IPS DF 4.7 (cell line): ENCODE data around the gene SPEM2.
A peak's percentile ranks its signal among the peaks of the same experiment; 100 is the strongest.

Experiments
- DNase-seq: peaks from one replicate; pipeline ENCODE4 v3.0.0-alpha.2; 2013; ENCODE audit warnings: low spot score; ENCODE audit errors: extremely low read depth

Gene SPEM2

DNA sequence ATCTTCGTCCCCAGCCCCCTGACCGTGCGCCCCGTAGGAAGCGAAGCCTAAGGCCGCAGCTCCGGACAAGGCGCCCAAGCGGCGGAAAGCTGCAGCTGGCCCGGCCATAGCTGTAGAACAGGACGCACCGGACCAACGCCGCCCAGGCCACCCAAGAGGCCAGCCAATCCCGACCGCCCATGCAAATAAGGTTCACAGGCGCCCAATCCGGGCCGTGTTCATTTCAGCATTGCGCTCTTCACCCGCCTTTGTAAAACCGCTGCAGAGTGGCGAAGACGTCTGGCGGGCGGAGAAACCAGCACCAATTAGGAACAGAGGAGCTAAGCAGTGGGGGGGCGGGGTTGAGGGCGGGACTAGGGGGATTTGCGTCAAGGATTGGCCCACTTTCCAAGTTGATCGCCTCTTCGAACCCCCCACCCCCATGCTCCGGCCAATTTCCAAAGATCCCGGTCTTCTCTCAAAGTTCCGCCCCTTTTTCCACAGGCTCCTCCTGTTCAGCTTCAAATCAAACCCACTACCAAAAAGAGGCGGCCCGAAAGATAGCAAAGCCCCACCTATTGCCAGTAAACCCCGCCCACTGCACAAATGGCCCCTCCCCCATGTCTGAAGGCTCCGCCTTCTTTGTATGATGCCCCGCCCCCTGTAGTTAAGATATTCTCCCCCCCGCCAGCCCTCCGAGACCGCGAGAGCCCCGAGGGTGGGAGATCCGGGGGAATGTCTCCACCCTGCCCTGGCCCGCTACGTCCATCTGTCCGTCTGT lies 21.3 kb upstream of the SPEM2 start, which contains the start of gene TMEM256:
TSS of gene TMEM256 (minus strand) at position 121 of the 760 bp plus-strand sequence. CDS start at position 108, 13 bp downstream.
- DNase-seq, result peak; percentile 97

DNA sequence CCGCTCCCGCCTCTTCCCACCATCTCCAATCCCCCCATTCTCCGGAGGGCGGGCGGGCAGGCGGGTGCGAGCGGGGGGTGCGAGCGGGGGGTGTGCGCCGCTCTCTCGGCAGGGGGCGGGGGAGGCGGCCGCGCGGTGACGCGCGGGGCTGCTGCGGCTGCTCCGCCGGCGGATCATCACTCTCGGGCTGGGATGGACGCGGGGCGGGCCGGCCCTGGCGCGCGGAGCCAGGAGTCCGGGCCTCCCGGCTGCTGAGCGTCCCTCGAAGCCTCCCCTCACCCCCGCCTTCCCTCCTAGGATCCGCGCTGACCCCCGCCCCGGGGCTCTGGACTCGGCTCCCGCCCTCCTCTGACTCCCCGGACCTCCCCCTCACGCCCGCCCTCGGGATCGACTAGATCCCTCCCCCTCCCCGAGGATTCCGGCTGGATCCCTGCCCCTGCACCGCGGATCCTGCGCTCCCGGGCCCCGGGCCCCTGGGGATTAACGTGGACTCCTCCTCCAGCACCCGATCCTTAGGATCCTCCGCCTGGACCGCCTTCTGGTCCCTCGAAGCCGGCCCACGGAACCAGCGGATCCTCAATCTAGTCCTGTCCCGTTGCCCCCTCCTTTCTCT lies 20.6 kb upstream of the SPEM2 start:
- no peak for DNase-seq

DNA sequence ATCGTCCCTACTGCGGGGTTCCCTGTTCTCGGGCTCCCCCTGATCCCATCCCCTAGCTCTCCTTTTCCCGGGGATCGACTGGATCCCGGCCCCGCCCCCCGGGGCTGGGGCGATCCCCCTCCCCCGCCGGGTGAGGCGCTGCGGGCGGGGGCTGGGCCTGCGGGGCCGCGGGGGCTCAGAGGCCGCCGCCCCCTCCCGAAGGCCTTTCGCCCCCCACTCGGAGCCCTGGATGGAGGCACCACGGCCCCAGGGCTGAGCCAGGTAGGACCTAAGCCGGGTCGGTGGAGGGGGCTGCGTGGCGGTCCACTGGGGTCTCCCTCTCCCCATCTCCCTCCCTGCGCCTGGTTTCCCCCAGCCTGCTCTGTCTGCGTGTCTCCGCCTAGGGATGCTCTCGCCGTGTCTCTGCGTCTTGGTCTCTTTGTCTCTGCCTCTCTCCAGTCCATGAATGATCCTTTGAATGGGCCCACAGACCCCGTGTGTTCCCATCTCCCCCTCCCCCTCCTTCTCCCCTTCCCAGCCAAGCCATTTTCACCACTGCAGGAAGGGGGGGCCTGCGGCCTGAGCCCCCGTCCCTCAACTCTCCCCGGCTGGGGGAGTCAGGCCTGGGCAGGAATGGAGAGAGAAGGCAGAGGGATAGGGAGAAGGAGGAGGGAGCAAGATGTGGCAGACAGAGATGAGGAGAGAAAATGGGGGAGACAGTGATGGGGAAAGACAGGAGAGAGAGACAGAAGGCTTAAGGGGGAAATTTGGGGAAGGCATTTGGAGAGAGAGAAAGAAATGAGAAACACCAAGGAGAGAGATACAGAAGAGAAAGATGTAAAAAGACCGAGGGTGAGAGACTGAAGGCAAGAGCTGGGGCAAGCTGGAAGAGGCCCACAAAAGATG lies 19.8 kb upstream of the SPEM2 start:
- DNase-seq, result no peak

DNA sequence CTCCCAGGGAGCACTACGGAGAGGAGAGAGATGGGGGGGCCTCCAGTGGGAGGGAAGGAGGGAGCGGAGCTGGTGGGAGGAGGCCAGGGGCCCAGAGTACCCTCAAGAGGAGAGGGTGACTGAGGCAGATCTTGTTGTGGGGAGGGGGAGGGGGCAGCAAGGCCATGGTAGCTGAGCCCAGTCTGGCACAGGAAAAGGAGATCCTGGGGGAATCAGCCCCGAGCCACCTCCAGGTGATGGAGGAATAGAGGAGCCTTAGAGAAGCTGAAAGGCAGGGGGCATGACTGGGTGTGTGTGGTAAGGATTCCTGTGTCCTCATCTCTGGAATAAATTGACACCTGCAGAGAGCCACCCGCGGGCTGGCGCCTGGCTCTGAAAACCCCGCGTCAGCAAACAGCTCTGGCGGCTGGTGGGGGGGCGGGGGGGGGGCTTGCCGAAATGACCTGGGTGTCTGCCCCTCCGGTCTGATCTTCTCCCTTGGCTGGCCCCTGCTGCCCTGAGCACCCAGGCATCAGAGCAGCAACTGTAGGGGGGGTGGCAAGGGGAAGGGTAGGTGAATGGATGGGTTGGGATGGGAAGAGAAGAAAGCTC lies 19.1 kb upstream of the SPEM2 start:
- DNase-seq, result no peak

DNA sequence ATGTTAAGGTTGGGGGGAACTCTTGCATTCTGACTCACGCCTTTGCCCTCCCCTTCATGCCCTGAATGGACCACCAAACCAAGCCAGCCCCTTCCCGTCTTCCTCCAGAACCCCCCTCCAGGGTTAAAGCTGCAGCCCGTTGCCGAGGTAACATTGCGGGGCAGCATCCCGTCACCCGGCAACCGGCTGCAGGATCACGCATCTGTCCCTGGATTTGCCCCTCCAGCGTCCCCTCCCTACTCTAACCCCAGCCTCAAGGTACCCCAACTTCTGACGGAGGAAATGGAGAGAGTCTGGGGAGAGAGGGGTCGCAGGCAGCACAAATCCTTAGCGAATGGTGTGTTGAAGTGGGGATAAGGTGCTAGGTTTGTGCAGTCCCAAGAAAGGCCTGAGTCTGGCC lies 18.3 kb upstream of the SPEM2 start:
- no peak for DNase-seq

DNA sequence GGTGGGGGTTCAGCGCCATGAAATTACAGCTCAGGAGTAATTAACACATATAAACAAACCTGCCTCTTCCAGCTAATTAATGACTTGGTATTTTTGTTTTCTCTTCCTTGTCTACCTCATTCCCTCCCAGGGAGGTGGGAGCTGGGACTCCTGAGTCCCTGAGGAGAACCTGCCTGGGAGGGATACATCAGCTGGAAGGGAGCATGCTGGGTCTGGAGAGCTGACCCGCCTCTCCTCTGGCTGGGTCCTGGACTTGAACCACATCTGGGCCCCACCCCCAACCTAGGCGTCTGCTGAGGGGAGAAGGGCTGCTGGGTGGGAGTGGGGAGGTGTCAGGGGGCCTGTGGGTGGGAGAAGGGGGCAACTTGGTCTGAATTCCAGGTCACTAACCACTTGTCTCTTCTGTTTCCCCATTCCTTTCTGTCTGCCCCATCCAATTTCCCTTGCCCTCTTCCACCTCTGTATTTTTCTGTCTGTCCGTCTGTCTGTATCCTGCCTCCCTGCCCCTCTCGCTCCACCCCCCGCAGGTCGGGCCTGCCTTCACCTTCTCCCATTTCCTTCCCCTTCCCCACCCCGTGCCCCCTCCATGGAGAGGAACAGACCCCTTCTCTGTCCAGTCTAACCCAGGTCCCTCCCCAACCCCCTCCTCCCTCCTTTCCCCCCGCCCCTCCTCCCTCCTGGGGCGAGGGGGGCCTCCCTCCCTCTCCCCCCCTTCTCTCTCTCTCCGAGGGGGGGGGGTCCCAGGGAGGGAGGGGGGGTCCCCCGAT lies 17.7 kb upstream of the SPEM2 start, which contains the start of gene NLGN2:
TSS of gene NLGN2 (plus strand) at position 361 of the 767 bp plus-strand sequence. CDS start 411 bp downstream, outside the sequence.
- DNase-seq, result no peak

DNA sequence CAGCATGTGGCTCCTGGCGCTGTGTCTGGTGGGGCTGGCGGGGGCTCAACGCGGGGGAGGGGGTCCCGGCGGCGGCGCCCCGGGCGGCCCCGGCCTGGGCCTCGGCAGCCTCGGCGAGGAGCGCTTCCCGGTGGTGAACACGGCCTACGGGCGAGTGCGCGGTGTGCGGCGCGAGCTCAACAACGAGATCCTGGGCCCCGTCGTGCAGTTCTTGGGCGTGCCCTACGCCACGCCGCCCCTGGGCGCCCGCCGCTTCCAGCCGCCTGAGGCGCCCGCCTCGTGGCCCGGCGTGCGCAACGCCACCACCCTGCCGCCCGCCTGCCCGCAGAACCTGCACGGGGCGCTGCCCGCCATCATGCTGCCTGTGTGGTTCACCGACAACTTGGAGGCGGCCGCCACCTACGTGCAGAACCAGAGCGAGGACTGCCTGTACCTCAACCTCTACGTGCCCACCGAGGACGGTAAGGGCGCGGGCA lies 17.1 kb upstream of the SPEM2 start:
- DNase-seq, result no peak

DNA sequence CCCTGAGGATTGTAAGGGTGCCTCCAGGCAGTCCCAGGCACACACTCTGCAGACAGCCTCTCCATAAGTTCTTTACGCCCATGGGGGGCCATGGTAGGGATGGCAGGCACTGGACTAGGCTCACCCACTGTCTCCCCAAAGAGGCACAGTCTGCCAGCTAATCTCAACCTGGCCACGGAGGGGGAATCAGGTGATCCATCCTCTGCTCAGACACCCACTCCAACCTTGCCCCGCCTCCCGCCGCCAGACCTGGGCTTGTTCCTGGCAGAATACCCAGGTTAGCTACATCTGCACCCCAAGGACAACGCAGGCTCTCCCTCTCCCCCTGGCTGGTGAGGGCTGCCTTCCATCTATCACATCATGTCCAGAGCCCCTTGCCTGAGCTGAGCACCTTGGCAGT lies 16.6 kb upstream of the SPEM2 start:
- DNase-seq, result no peak

DNA sequence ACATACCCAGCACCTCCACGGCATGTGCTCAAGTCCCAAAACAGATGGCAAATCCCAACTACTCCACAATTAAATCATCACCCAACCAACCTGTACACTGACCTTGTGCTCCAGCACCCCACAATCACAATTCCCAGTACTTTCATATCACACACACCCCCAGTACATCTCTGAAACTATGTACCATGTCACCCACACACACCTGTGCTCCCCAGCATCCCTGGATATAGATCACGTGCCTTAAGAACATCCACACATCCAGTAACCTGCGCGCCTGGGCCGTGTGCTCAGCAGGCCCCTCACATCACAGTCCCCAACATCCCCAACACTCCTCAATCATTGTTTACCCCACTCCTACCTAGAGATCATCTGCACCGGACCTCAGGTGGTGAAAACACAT lies 15.7 kb upstream of the SPEM2 start:
- no peak for DNase-seq

DNA sequence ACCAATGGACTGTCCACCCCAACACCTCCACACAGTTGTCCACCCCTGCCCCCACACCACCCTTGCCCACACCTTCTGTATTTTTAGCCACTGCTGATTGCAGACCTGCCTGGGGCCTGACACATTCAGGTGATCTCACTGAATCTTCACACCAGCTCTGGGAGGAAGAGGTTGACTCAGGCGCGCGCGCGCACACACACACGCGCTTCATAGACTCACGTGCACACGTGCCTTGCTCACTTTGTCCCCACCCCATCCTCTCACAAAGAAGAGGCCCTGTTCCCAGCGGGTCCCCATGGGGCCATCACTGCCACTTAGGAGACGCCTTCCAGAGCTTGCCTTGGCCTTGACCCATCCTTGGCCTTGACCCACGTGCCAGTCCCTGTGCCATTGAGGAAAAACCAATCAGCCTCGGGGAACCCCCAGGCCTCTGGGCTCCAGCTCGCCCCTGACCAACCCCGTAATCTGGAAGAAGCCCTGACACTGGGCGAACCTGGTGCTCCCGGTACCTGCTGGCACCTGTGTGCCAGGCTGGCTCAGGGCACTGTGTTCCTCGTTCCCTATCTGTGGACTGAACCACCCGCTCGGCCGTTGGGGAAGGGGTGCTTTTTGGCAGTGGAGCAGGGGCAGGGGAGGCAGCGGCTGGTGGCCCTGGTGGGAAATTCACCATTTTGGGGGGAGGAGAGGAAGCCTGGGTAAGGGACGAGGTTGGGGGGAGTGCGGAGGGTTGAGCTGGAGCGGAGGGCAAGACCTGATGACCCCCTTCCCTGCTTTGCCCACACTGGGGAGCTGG lies 14.6 kb upstream of the SPEM2 start:
- no peak for DNase-seq

DNA sequence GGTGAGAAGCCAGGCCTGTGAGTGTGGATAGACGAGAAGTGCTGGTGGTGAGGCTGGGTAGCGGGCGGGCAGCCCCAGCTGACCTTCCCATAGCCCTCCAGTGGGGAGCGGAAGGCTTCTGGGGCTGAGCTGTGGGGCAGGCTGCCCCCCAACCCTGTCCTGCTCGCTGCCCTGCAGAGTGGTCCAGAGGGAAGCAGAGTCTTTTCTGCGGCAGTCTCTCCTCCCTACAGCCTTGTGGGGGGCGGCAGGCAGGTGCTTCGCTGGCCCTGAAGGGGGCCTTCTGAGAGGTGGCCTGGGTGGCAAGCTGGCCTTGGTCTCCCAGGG lies 14.0 kb upstream of the SPEM2 start:
- DNase-seq, result no peak

DNA sequence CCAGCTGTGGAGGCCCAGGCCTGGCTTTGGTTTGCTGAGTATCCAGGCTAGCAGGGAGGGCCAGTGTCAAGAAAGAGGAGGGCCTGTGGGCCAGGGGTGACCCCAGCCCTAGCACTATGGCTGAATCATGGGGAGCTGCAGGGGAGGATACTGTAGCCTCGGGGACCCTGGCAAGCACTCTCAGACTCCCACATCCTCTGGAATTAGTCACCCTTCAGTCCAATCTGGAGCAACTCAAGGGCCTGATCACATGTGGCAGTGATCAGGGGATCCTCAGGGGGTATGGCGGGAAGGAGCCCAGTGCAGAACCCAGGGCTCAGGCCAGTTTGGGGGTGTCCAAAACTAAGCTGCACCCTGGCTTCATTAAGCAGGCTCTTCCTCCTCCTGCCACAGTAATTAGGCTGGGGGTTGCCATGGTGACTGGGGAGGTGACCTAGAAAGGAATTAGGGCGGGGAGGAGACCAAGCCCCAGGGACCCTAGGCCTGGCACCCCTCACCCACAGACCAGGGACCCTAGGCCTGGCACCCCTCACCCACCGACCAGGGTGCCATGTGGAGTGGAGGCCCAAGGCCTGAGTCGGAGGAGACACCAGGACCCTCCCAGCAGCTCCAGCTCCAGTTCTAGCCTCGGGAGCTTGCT lies 11.9 kb upstream of the SPEM2 start:
- no peak for DNase-seq

DNA sequence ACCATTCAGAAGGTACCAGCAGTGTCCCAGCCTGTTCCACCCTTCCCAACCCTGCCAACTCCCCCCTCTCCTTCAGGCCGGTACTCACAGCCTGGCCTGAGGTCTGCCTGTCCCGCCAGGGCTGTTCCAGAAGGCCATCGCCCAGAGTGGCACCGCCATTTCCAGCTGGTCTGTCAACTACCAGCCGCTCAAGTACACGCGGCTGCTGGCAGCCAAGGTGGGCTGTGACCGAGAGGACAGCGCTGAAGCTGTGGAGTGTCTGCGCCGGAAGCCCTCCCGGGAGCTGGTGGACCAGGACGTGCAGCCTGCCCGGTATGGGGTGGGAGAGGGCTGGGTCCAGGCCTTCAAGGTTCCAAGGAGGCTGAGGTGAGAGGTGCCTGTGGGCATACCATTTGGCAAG lies 10.6 kb upstream of the SPEM2 start:
- no peak for DNase-seq

DNA sequence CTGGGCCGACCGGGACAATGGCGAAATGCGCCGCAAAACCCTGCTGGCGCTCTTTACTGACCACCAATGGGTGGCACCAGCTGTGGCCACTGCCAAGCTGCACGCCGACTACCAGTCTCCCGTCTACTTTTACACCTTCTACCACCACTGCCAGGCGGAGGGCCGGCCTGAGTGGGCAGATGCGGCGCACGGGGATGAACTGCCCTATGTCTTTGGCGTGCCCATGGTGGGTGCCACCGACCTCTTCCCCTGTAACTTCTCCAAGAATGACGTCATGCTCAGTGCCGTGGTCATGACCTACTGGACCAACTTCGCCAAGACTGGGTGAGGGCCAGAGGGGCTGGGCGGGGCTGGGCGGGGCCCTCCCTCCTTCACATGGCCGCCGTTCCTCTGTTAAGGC lies 9.6 kb upstream of the SPEM2 start:
- DNase-seq, result no peak

DNA sequence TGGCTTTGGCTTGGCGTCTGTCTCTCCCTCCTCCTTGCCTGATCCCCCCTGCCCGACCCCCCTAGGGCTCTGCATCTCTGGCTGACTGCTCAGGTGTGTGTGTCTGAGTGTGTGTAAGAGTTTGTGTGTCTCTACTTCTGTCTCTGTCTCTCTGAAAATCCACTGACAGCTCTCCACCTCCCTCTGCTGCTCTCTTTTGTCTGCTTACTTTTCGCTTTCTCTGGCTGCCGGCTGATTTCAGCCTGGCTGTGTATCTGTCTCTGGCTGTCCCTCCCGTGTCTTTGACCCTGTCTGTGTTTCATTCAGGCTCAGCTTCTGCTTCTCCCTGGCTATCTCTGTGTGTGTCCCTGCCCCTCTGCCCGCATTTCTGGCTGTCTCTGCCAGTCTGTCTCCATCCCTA lies 9.1 kb upstream of the SPEM2 start:
- no peak for DNase-seq

DNA sequence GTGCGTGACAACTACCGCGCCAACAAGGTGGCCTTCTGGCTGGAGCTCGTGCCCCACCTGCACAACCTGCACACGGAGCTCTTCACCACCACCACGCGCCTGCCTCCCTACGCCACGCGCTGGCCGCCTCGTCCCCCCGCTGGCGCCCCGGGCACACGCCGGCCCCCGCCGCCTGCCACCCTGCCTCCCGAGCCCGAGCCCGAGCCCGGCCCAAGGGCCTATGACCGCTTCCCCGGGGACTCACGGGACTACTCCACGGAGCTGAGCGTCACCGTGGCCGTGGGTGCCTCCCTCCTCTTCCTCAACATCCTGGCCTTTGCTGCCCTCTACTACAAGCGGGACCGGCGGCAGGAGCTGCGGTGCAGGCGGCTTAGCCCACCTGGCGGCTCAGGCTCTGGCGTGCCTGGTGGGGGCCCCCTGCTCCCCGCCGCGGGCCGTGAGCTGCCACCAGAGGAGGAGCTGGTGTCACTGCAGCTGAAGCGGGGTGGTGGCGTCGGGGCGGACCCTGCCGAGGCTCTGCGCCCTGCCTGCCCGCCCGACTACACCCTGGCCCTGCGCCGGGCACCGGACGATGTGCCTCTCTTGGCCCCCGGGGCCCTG lies 8.3 kb upstream of the SPEM2 start:
- no peak for DNase-seq

DNA sequence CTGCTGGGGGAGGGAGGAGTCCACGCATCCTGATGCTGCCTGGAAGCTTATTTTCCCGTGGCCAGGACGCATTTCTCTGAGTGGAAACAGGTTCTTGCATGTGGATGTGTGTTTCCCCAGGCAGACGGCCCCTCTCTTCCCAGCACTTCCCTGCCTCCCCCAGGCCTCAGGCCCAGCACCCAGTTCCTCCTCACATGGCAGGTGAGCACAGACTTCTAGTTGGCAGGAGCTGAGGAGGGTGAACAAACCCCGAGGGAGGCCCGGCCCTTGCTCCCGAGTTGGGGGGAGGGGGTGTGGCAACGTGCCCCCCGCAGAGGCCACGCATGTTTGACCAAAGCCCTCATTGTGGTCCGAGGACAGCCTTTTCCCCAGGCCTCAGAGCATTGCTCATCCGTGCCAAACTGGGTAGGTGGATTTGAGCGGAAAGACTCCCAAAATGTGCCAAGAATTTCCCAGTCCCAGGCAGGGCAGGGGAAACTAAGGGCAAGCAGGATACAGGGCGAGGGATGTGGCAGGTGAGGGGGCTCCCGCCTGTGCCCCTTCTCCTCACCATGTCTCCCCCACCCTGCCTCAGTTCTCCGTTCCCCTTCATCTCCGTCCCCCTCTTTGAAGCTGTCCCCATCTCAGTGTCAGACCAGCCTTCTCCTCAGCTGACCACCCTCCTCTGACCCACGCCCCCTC lies 6.8 kb upstream of the SPEM2 start:
- no peak for DNase-seq

DNA sequence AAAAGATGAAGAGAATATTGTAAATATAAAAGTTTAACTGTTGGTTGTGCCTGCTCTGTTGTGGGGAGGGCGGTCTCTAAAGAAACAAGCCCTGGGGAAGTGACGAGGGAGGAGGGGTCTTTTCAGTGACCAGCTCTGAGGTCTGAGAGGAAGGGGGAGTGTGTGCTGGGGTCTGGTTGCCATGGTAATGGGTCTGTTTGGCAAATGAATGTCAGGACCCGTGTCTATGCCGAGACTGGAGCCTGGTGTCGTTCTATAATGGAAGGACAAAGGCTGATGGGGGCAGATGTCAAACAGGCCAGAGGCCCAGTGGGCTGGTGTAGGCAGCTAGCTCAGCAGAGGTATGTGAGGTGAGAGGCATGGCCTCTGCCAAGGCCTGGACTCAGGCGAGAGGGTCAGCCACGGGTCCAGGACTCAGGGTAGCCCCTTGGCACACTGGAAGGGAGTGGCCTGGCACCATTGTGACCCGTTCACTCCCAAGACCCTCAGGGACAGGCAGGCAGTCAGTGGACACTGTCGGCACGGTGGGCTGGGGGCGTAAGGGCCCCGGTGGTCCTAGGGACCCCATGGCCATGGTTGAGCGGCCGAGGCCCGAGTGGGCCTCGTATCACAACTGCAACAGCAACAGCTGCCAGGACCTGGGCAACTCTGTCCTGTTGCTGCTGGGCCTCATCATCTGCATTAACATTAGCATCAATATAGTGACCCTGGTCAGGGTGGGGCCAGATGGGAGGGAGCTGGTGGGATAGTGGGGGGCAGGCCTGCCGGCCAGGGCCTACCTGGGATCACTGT lies 5.4 kb upstream of the SPEM2 start, which contains the start of gene SPEM1:
TSS of gene SPEM1 (plus strand) at position 506 of the 792 bp plus-strand sequence. CDS start at position 567, 61 bp downstream.
- DNase-seq, result no peak
